WI38 (cell line): ENCODE data around the gene JAGN1.
A peak's percentile ranks its signal among the peaks of the same experiment; 100 is the strongest.
"Not testable (repeated sequence)": the region's sequence is repeated elsewhere in the genome, so short reads cannot be mapped to it uniquely, and the experiment has no call there.

Experiments
- H3K4me3 ChIP-seq: 2 replicates; pipeline ENCODE4 v1.5.1; 2011; ENCODE audit warnings: low read depth, mild to moderate bottlenecking, control low read depth, low read length
- CTCF ChIP-seq: IDR thresholded peaks from 2 replicates; pipeline ENCODE4 v1.5.1; 2012; ENCODE audit warnings: low read depth, mild to moderate bottlenecking, control low read depth, low read length

Gene JAGN1

DNA sequence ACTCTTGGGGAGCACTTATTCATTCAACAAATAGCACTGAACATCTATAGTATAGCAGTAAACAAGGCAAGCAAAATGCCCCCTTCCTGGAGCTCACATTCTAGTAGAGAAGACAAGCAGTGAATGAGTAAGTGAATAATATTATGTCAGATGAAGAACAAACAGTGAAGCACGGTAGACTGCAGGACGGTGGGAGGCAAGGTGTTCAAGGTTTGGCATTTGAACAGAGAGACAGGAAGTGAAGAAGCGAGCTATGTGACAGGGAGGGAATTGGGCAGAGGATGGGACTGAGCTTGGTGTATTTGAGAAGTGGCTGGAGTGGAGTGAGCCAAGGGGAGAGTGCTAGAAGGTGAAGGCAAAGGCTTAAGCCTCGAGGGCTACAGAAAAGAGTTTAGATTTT lies 44.6 kb downstream of the JAGN1 start:
- peak overlapping the region; percentile 76 for H3K4me3 ChIP-seq
- TF ChIP-seq CTCF, result no peak

GRCh38 chr3:9935966-9936510 lies 45.6 kb downstream of the JAGN1 start:
- no peak overlapping the region for H3K4me3 ChIP-seq
- no peak for TF ChIP-seq CTCF

- no peak overlapping the region for H3K4me3 ChIP-seq
- TF ChIP-seq CTCF, result no peak
Measured at GRCh38 chr3:9937486-9938238, 47.3 kb downstream of the JAGN1 start.

GRCh38 chr3:9938966-9939365 lies 48.6 kb downstream of the JAGN1 start:
- TF ChIP-seq CTCF, result no peak
- H3K4me3 ChIP-seq, result no peak overlapping the region

DNA sequence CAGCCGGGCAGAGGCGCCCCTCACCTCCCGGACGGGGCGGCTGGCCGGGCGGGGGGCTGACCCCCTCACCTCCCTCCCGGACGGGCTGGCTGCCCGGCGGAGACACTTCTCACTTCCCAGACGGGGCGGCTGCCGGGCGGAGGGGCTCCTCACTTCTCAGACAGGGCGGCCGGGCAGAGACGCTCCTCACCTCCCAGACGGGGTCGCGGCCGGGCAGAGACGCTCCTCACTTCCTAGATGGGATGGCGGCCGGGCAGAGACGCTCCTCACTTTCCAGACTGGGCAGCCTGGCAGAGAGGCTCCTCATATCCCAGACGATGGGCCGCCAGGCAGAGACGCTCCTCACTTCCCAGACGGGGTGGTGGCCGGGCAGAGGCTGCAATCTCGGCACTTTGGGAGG lies 49.5 kb downstream of the JAGN1 start:
- H3K4me3 ChIP-seq, result not testable (repeated sequence)

DNA sequence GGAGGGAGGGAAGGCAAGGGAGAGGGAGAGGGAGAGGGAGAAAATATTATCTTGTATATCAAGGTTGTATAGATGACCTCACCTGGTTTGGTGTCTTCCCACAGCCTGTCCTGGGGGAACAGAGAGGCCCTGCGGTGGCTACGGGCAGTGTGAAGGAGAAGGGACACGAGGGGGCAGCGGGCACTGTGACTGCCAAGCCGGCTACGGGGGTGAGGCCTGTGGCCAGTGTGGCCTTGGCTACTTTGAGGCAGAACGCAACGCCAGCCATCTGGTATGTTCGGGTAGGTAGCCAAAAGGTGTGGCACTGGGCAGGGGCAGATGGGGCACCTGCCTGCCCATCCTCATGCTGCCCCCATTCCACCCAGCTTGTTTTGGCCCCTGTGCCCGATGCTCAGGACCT lies 50.3 kb downstream of the JAGN1 start:
- H3K4me3 ChIP-seq, result no peak overlapping the region
- TF ChIP-seq CTCF, result no peak

- TF ChIP-seq CTCF, result no peak
- no peak overlapping the region for H3K4me3 ChIP-seq
Measured at GRCh38 chr3:9942164-9942563, 51.8 kb downstream of the JAGN1 start.
